ENCODE data around the gene MRPL23. TPM values are rescaled to one million over a fixed set of nuclear protein-coding genes. Genes with fewer than 3 reads are reported as not detected.

The MRPL23 gene
- polyA plus RNA-seq, 3 donors from 2014 or later: 20.9 to 44.4 (median 42.4) TPM

DNA sequence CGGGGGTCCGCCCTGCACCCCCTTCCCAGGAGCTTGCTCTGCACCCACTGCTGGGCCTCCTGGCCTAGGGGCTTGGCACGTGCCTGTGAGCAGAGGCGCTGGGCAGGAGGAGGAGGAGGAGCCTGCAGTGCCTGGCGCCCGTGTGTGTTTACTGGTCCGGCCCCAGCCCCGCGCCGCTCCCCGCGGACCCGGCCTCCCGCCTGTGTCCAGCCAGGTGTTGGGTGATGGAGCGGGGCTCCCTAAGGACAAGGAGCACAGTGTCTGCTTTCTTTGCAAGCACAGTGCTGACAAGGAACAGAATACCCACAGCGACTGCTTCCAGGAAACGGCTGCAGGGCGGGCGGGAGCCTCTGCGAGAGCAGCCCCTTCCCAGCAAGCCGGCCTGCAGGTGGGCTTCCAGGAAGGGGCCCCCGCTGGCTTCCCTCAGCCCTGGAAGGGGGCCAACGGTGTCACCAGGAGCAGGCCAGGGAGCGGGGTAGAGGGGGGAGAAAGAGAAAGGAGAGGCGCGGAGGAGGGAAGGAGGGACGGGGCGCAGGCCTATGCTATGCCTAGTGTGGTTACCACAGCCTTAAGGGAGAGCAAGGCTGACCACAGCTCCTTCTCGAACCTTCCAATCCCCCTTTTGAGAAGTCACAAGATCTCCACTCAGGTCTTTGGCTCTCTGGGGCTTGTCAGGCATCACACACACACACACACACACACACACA lies 43.9 kb downstream of the MRPL23 start:
- Mint-ChIP-seq H3K27ac (no peak overlapping the region), H3K27me3 (ENCODE audit: low read depth in 3 of 3) (no peaks in the 10 kb centered on the region), H3K9me3 (no peaks in the 10 kb centered on the region), H3K36me3 (no peaks in the 10 kb centered on the region), H3K4me3 (no peak overlapping the region), H3K4me1 (no peaks in the 10 kb centered on the region)
- no peak for DNase-seq

DNA sequence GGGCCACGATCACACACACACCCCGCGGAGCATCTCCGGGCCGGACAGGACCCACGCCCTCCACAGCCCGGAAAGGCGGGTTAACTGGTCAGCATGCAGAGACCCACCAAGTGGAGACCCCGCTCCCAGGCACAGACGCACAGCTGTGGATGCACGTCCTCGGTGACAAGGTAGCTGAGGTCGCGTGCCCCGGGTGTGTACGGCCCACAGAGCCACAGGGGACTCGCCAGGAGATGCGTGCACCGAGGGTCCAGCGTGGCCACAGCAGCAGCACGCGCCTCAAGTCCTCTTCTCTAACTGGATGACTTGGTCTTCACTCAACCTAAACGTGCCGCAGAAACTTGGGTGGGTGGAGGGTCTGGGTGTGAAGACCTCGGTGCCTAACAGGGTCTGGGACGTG lies 45.0 kb downstream of the MRPL23 start:
- Mint-ChIP-seq H3K36me3 (no peaks in the 10 kb centered on the region), H3K27me3 (ENCODE audit: low read depth in 3 of 3) (no peaks in the 10 kb centered on the region), H3K9me3 (no peaks in the 10 kb centered on the region), H3K27ac (no peak overlapping the region), H3K4me1 (no peaks in the 10 kb centered on the region), H3K4me3 (no peak overlapping the region)
- DNase-seq: no peak

DNA sequence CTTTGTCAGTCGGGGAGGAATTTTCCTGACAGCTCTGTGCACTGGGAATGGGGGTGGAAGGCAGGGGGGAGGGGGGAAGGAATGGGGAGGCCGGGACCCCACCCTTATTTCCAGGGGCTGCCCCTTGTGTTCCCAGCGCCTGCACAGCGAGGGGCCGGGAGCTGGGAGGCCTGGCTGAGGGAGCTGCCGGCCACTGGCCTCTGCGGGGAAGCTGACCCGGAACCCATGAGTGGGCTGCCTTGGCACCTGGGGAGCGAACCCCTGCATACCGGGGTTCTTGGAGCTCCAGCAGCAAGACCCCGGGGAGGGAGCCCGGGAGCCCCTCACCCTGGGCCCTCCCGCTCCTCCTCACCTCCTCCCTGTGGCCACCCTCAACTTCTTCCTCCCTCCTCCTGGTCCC lies 47.0 kb downstream of the MRPL23 start:
- H3K4me3 Mint-ChIP-seq: no peak overlapping the region
- no peak overlapping the region for H3K27ac Mint-ChIP-seq
- no peaks in the 10 kb centered on the region for H3K36me3 Mint-ChIP-seq
- no peaks in the 10 kb centered on the region for H3K27me3 Mint-ChIP-seq (ENCODE audit: low read depth in 3 of 3)
- DNase-seq: no peak
- no peaks in the 10 kb centered on the region for H3K9me3 Mint-ChIP-seq
- no peaks in the 10 kb centered on the region for H3K4me1 Mint-ChIP-seq

DNA sequence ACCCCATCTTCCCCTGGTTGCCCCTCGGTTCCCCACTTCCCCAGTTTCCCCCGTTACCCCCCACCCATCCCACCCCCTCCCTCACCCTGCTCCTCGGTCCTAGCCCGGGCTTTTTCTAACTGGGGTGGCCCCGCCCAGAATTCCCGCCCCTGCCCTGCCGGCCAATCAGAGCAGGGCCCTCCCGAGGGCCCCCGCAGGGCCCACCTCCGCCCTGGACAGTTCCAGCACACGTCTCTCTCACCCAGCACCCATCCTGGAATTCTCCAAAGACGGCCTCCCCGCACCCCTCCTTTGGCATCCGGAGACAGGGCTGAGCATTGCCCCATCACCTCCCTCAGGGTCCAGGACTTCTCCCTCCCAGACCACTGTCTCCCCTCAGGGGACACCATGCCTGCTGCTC lies 50.6 kb downstream of the MRPL23 start, which contains the start of gene H19:
TSS of gene H19 (minus strand) at position 88 of the 400 bp plus-strand sequence.
- no peaks in the 10 kb centered on the region for H3K9me3 Mint-ChIP-seq
- H3K4me3 Mint-ChIP-seq: no peak within 1 kb of the TSS
- no peak within 1 kb of the TSS for H3K27ac Mint-ChIP-seq
- no peaks in the 10 kb centered on the region for H3K4me1 Mint-ChIP-seq
- H3K27me3 Mint-ChIP-seq (ENCODE audit: low read depth in 3 of 3): no peaks in the 10 kb centered on the region
- DNase-seq: no peak
- H3K36me3 Mint-ChIP-seq: no peaks in the 10 kb centered on the region

DNA sequence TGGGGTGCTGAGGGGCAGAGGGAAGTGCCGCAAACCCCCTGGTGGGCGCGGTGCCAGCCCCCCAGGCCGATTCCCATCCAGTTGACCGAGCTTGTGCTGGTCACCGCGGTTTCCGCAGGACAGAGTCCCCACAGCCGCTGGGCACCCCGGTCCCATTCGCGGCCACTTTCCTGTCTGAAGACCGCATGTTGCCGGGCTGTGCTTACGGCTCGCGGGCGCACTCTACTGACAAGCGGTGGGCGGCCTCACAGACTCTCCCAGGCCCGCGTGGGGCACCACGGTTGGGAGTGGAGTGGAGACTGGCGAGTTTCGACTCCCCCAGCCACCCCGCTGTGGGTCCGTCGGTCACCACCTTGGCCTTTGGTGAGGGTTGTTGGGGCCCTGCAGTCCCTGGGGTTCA lies 51.2 kb downstream of the MRPL23 start:
- Mint-ChIP-seq H3K27ac (no peak overlapping the region), H3K4me1 (no peaks in the 10 kb centered on the region), H3K9me3 (no peaks in the 10 kb centered on the region), H3K4me3 (no peak overlapping the region), H3K27me3 (ENCODE audit: low read depth in 3 of 3) (no peaks in the 10 kb centered on the region), H3K36me3 (no peaks in the 10 kb centered on the region)
- DNase-seq: no peak

DNA sequence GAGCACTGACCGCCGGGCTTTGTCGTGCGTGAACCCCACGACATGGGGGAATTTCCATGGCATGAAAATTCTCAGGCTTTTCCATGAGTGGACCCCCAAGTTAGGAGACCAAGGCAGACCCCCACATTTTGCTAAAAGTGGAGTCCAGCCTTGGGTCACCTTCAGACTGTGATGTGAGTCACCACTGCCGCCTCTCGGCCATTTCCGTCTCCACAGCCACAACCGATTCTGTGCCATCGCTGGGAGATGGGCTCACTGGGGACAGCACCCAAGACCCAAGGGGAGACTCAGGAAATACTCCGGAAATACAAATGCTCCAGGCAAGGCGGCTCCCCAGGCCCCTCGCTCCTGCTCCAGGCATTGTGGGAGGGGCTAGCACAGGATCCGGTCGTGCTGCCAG lies 51.7 kb downstream of the MRPL23 start:
- Mint-ChIP-seq H3K27me3 (ENCODE audit: low read depth in 3 of 3) (no peaks in the 10 kb centered on the region), H3K4me1 (no peaks in the 10 kb centered on the region), H3K36me3 (no peaks in the 10 kb centered on the region), H3K9me3 (no peaks in the 10 kb centered on the region), H3K27ac (no peak overlapping the region), H3K4me3 (no peak overlapping the region)
- DNase-seq: no peak

DNA sequence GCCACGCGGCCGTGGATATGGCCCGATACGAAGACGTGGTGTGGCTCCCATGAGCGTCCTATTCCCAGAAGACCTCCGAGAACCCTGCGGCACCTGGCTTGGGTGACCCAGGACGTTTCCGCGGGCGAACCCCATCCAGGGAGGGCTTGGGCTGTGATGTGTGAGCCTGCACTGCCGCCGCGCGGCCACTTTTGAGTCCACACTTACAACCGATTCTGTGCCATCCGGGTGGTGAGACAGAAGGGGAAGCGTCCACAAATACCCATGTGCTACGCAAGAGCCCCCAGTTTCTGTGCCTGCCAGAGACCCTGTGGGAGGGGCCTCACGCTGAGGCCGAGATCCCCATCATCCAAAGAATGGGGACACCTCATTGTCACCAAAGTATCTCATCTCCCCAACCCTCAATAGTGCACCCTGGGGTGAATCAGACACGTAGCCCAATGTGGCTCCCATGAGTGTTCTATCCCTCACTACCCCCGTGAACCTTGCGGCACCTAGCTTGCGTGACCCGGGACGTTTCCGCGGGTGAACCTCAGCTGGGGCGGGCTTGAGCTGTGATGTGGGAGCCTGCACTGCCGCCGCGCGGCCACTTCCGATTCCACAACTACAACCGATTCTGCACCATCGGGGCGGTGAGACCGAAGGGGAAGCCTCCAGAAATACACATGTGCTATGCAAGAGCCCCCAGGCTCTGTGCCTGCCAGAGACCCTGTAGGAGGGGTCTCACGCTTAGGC lies 55.1 kb downstream of the MRPL23 start:
- no peak overlapping the region for H3K4me3 Mint-ChIP-seq
- H3K27ac Mint-ChIP-seq: no peak overlapping the region
- no peaks in the 10 kb centered on the region for H3K27me3 Mint-ChIP-seq (ENCODE audit: low read depth in 3 of 3)
- no peaks in the 10 kb centered on the region for H3K36me3 Mint-ChIP-seq
- H3K9me3 Mint-ChIP-seq: no peaks in the 10 kb centered on the region
- DNase-seq: no peak
- no peaks in the 10 kb centered on the region for H3K4me1 Mint-ChIP-seq

DNA sequence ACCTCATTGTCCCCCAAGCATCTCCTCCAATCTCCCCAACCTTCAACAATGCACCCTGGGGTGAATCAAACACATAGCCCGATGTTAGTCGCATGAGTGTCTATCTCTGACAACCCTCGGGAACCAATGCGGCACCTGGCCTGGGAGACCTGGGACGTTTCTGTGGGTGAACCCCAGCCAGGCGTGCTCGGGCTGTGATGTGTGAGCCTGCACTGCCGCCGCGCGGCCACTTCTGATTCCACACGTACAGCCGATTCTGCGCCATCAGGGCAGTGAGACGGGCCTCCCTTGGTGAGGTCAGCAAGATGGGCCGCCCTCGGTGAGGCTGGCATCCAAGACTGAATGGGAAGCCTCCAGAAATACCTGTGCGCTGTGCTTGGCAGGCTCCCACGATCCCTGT lies 55.7 kb downstream of the MRPL23 start:
- H3K27me3 Mint-ChIP-seq (ENCODE audit: low read depth in 3 of 3): no peaks in the 10 kb centered on the region
- no peak overlapping the region for H3K4me3 Mint-ChIP-seq
- DNase-seq: no peak
- H3K9me3 Mint-ChIP-seq: no peaks in the 10 kb centered on the region
- no peaks in the 10 kb centered on the region for H3K4me1 Mint-ChIP-seq
- H3K27ac Mint-ChIP-seq: no peak overlapping the region
- H3K36me3 Mint-ChIP-seq: no peaks in the 10 kb centered on the region

DNA sequence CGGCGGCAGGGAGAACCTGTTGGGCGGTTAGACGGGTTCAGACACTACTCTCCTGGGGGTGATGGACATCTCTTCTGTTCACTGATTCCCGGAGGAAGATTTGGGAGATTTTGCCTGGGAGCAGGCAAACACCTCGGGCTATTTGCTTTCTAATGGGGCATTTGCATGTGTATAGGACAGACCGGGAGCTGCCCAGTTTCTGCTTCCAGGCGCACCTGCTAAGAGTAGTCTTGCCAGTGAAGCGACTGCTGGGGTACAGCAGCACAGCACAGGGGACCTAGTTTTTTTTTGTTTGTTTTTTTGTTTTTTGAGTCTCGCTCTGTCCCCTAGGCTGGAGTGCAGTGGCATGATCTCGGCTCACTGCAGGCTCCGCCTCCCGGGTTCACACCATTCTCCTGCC lies 57.3 kb downstream of the MRPL23 start:
- H3K27ac Mint-ChIP-seq: no peak overlapping the region
- H3K9me3 Mint-ChIP-seq: no peaks in the 10 kb centered on the region
- no peaks in the 10 kb centered on the region for H3K4me1 Mint-ChIP-seq

More for the DNA sequence above, 57.3 kb downstream of the MRPL23 start:
- DNase-seq: no peak
- no peaks in the 10 kb centered on the region for H3K27me3 Mint-ChIP-seq (ENCODE audit: low read depth in 3 of 3)
- H3K4me3 Mint-ChIP-seq: no peak overlapping the region
- H3K36me3 Mint-ChIP-seq: no peaks in the 10 kb centered on the region

Other genes starting within 250 kb of the MRPL23 start
- under 1 TPM; 0.09 to 0.93 (median 0.39) TPM for gene IFITM10, start 196.7 kb upstream of the MRPL23 start, polyA plus RNA-seq
- gene CTSD, start 183.4 kb upstream of the MRPL23 start, polyA plus RNA-seq: 100 to 1,000 TPM; 471 to 795 (median 488) TPM
- not detected for gene SYT8, start 112.3 kb upstream of the MRPL23 start, polyA plus RNA-seq
- gene TNNI2, start 108.4 kb upstream of the MRPL23 start, polyA plus RNA-seq: 1 to 10 TPM in 1 of 3 donors, under 1 TPM in 1, not detected in 1; 0.54 to 2.0 TPM
- gene LSP1, start 94.2 kb upstream of the MRPL23 start, polyA plus RNA-seq: 100 to 1,000 TPM; 437 to 767 (median 593) TPM
- under 1 TPM in 1 of 3 donors, not detected in 2; 0.35 TPM for gene PRR33, start 55.4 kb upstream of the MRPL23 start, polyA plus RNA-seq
- gene TNNT3, start 27.6 kb upstream of the MRPL23 start, polyA plus RNA-seq: not detected
- gene H19, start 50.5 kb downstream of the MRPL23 start, polyA plus RNA-seq: not detected
- gene IGF2, start 192.1 kb downstream of the MRPL23 start, polyA plus RNA-seq: not detected
- not detected for gene INS, start 213.9 kb downstream of the MRPL23 start, polyA plus RNA-seq
- gene TH, start 224.5 kb downstream of the MRPL23 start, polyA plus RNA-seq: not detected

Data from immature natural killer cell (primary cell).